GM12878 (cell line): ENCODE results near the gene IL31. TPM values are rescaled to one million over a fixed set of nuclear protein-coding genes. Genes with fewer than 3 reads are reported as not detected.

ENCODE experiments used
- ATAC-seq: fragments of 200-7000 bp; cut with Tn5 transposase; 3 replicates; pipeline ENCODE4 v1.9.1; 2020; ENCODE audit warnings: mild to moderate bottlenecking, moderate library complexity
- BruUV-seq: library from RNA; stranded (reverse); fragments of 400-500 nt; replicated peaks from 2 replicates; lab custom pipeline; 2021; lab: Mats Ljungman, UMichigan
- CTCF ChIA-PET: fragments of 300-600 bp; sonication (Branson Sonifier 250); formaldehyde crosslinking; extraction: SDS; loops from one replicate; lab custom pipeline; 2021; ENCODE audit warnings: inconsistent platforms; lab: Yijun Ruan, JAX
- POLR2A ChIA-PET: fragments of 350-600 bp; formaldehyde crosslinking; extraction: SDS; loops from one replicate; lab custom pipeline; 2021; ENCODE audit warnings: inconsistent platforms; lab: Charles Lee
- RAD21 ChIA-PET: fragments of 300-600 bp; sonication (Branson Sonifier 250); formaldehyde crosslinking; loops from one replicate; lab custom pipeline; 2023; ENCODE audit warnings: antibody characterized with exemption; ENCODE audit not compliant: unreplicated experiment; lab: Charles Lee
- SMC1A ChIA-PET: fragments of 300-600 bp; sonication (Branson Sonifier 250); formaldehyde crosslinking; loops from one replicate; lab custom pipeline; 2023; ENCODE audit not compliant: unreplicated experiment, uncharacterized antibody; lab: Charles Lee
- DNase-seq: peaks from one replicate; pipeline ENCODE4 v3.0.0-alpha.2; 2011; ENCODE audit warnings: low read depth, low spot score
- FAIRE-seq: peaks from 3 replicates; lab custom pipeline; 2011; peaks lifted over from hg19 to GRCh38; lab: Jason Lieb, UNC
- H2AFZ ChIP-seq: 2 replicates; pipeline ENCODE4 v1.6.0; 2011; ENCODE audit warnings: low read depth, low read length, control low read depth; ENCODE audit not compliant: control insufficient read depth
- H3K27ac ChIP-seq: 2 replicates; pipeline ENCODE4 v1.5.1; 2011; ENCODE audit warnings: control low read depth; ENCODE audit not compliant: control insufficient read depth, insufficient read depth
- H3K27me3 ChIP-seq, 2 experiments: replicated peaks in 1 of 2; 2 replicates each; pipeline versions ENCODE4 v1.6.0 to v1.6.1; 2011; ENCODE audit warnings: low read length in 1 of 2; ENCODE audit not compliant: control insufficient read depth in 2 of 2, insufficient read depth in 2 of 2
- H3K36me3 ChIP-seq, 2 experiments: 2 replicates each; pipeline ENCODE4 v1.5.1; 2011; ENCODE audit warnings: low read length in 1 of 2; ENCODE audit not compliant: control insufficient read depth in 2 of 2, insufficient read depth in 2 of 2
- H3K4me1 ChIP-seq: 2 replicates; pipeline ENCODE4 v1.6.1; 2011; ENCODE audit warnings: mild to moderate bottlenecking, low read length, moderate library complexity, mixed read lengths; ENCODE audit not compliant: control insufficient read depth, insufficient read depth
- H3K4me2 ChIP-seq: 2 replicates; pipeline ENCODE4 v1.6.0; 2011; ENCODE audit warnings: control low read depth; ENCODE audit not compliant: control insufficient read depth, insufficient read depth
- H3K4me3 ChIP-seq: fragments of 200-600 bp; sonication (generic); 2 replicates; pipeline ENCODE4 v1.5.1; 2016
- H3K79me2 ChIP-seq: 2 replicates; pipeline ENCODE4 v1.6.0; 2011; ENCODE audit warnings: low read length; ENCODE audit not compliant: control insufficient read depth, insufficient read depth
- H3K9ac ChIP-seq: 2 replicates; pipeline ENCODE4 v1.8.0; 2011; ENCODE audit warnings: low read length, control low read depth, mixed read lengths; ENCODE audit not compliant: control insufficient read depth, insufficient read depth
- H3K9me3 ChIP-seq: replicated peaks from 3 replicates; pipeline ENCODE4 v1.5.1; 2011; ENCODE audit warnings: mild to moderate bottlenecking, low read length; ENCODE audit not compliant: control insufficient read depth, insufficient read depth
- H4K20me1 ChIP-seq: 2 replicates; pipeline ENCODE4 v1.6.0; 2011; ENCODE audit not compliant: control insufficient read depth, insufficient read depth
- BCL11A ChIP-seq: IDR thresholded peaks from 2 replicates; pipeline ENCODE4 v1.6.1; 2011; ENCODE audit warnings: low read depth, low read length
- BMI1 ChIP-seq: fragments of 450-650 bp; IDR thresholded peaks from 2 replicates; pipeline ENCODE4 v1.6.1; 2016; ENCODE audit warnings: mild to moderate bottlenecking, moderate library complexity, borderline replicate concordance
- KAT2A ChIP-seq: conservative IDR thresholded peaks from 2 replicates; pipeline ENCODE4 v1.6.1; 2011; ENCODE audit warnings: low read depth, low read length; ENCODE audit not compliant: control insufficient read depth
- SMAD5 ChIP-seq: IDR thresholded peaks from 2 replicates; pipeline ENCODE4 v1.6.1; 2016; ENCODE audit warnings: antibody characterized with exemption, low read depth
- TCF12 ChIP-seq: IDR thresholded peaks from 2 replicates; pipeline ENCODE4 v1.6.1; 2011; ENCODE audit warnings: low read depth, mild to moderate bottlenecking, low read length
- WGBS: methylation state at CpG from one replicate; pipeline ENCODE4 v1.1.6; 2016; ENCODE audit warnings: low lambda C conversion rate; ENCODE audit not compliant: insufficient replicate concordance, insufficient coverage; ENCODE audit errors: missing lambda C conversion rate; 5-methylcytosine and 5-hydroxymethylcytosine counted together
- in situ Hi-C: fragments of 300-500 bp; cut with MboI; formaldehyde crosslinking; loops from 9 replicates; pipeline ENCODE4 v1.14.3; 2018; ENCODE audit warnings: mixed read lengths
- intact Hi-C: fragments of 100-400 bp; cut with micrococcal nuclease; formaldehyde crosslinking; loops from one replicate; pipeline ENCODE4 v1.14.2; 2022; ENCODE audit not compliant: unreplicated experiment
- polyA plus RNA-seq, 11 experiments: library from polyadenylated mRNA; depleted of rRNA in 4 of 11; unstranded in 6 of 11; stranded (reverse) in 5 of 11; fragments of >200 nt; fragmentation: Nextera tagmentation in 4 of 11; fragmentation: Illumina TruSeq in 1 of 11; extraction: Ambion mirVana in 4 of 11; extraction: Trizol in 1 of 11; gene quantifications; 1 replicate in 1 of 11; 2 replicates in 10 of 11; pipeline versions ENCODE4 v1.2.1 to v1.2.3, GENCODE V29; 2011 to 2016; ENCODE audit warnings: inconsistent platforms in 2 of 11, missing spikeins in 2 of 11, low read depth in 1 of 11
- total RNA-seq, 4 experiments: library from RNA; depleted of rRNA in 3 of 4; stranded (reverse); fragments of >200 nt in 3 of 4; fragmentation: Illumina TruSeq in 1 of 4; extraction: Trizol in 1 of 4; gene quantifications; 2 replicates each; pipeline versions ENCODE4 v1.2.1 to v1.2.3, GENCODE V29; 2013 to 2021
- TF ChIP-seq, protein P1 (sequence below): fragments of 450-650 bp; IDR thresholded peaks from 2 replicates; pipeline ENCODE4 v1.6.1; 2017; ENCODE audit warnings: mild to moderate bottlenecking, moderate library complexity

IL31 gene
- total and polyA plus RNA-seq, 10 of the 15 experiments (the other 5 are each of a cell fraction or from before 2014, with no cell fraction given): not detected

DNA sequence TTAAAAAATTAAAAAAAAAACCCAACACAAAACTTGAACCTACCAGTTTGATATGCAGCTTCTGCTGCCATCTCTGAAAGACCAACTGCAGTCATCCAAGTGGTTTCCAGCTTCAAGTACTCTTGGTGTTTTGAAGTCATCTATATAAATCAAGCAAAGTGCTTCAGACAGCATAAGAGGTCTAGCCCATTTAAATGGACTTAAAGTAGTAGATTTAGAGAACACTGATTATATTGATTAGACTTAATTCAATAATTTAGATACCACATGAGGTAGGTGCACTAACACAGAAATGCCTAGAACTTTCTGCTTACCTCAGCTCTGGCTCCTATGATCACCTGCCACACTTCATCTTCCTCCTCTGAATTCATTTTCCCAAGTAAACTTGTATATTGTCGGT, 42.4 kb upstream of the IL31 start:
- Histone ChIP-seq H3K4me2 (no peak overlapping the region), H3K9me3 (no peaks in the 10 kb centered on the region), H3K27me3 (no peaks in the 10 kb centered on the region), H3K79me2 (no peaks in the 10 kb centered on the region), H2AFZ (no peak overlapping the region), H3K9ac (no peak overlapping the region), H3K4me3 (no peak overlapping the region), H4K20me1 (no peaks in the 10 kb centered on the region), H3K27ac (no peak overlapping the region), H3K36me3 (peaks cover 7 to 26% of the 10 kb centered on the region in 2 experiments), H3K4me1 (no peaks in the 10 kb centered on the region; the same call in 1 of the 2 replicates)
- DNase-seq: no peak
- WGBS: 100% methylated on average over 1 of the region's 1 CpG
- no TSS peak for BruUV-seq
- RAD21 ChIA-PET: no interaction called here
- no peak for ATAC-seq
- SMC1A ChIA-PET: no interaction called here
- intact Hi-C loops: no loop called here
- CTCF ChIA-PET: interaction anchor here (1.1 to 1.6 kb wide), 3 partner anchors 15 to 93 kb away, joined by 3 to 6 read pairs (median 3); no protein-coding TSS in a partner anchor
- POLR2A ChIA-PET: interaction anchor here (0.5 kb wide), 1 partner anchor 65 kb away, joined by 3 read pairs; no protein-coding TSS in a partner anchor
- TF ChIP-seq, protein P1, sequence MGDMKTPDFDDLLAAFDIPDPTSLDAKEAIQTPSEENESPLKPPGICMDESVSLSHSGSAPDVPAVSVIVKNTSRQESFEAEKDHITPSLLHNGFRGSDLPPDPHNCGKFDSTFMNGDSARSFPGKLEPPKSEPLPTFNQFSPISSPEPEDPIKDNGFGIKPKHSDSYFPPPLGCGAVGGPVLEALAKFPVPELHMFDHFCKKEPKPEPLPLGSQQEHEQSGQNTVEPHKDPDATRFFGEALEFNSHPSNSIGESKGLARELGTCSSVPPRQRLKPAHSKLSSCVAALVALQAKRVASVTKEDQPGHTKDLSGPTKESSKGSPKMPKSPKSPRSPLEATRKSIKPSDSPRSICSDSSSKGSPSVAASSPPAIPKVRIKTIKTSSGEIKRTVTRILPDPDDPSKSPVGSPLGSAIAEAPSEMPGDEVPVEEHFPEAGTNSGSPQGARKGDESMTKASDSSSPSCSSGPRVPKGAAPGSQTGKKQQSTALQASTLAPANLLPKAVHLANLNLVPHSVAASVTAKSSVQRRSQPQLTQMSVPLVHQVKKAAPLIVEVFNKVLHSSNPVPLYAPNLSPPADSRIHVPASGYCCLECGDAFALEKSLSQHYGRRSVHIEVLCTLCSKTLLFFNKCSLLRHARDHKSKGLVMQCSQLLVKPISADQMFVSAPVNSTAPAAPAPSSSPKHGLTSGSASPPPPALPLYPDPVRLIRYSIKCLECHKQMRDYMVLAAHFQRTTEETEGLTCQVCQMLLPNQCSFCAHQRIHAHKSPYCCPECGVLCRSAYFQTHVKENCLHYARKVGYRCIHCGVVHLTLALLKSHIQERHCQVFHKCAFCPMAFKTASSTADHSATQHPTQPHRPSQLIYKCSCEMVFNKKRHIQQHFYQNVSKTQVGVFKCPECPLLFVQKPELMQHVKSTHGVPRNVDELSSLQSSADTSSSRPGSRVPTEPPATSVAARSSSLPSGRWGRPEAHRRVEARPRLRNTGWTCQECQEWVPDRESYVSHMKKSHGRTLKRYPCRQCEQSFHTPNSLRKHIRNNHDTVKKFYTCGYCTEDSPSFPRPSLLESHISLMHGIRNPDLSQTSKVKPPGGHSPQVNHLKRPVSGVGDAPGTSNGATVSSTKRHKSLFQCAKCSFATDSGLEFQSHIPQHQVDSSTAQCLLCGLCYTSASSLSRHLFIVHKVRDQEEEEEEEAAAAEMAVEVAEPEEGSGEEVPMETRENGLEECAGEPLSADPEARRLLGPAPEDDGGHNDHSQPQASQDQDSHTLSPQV: no peak
- TF ChIP-seq TCF12 (no peak), BMI1 (no peak), SMAD5 (no peak), BCL11A (no peak), KAT2A (no peak)
- no peak for FAIRE-seq
- in situ Hi-C loops: no loop called here
